Measurements from ENCODE around the gene GAS2L1. TPM values are rescaled to one million over a fixed set of nuclear protein-coding genes. Genes with fewer than 3 reads are reported as not detected.

GAS2L1 gene
- total RNA-seq, result under 1 TPM in 1 of 2 donors, not detected in 1; 0.43 TPM

GRCh38 chr22:29306175-29306834, at the start of gene GAS2L1:
Gene GAS2L1, plus strand, starts transcription at chr22:29306650. Its CDS starts 1,456 bp downstream, at chr22:29308106.
- Mint-ChIP-seq H3K27ac (no peak within 1 kb of the TSS), H3K27me3 (peaks cover 9 to 11% of the 10 kb centered on the region in 2 donors), H3K4me3 (peak within 1 kb of the TSS; percentile 72), H3K9me3 (no peaks in the 10 kb centered on the region), H3K36me3 (no peaks in the 10 kb centered on the region), H3K4me1 (ENCODE audit: low read depth in 2 of 2) (peaks cover 0 to 21% of the 10 kb centered on the region in 2 donors)
- no peak for DNase-seq (ENCODE audit: low spot score)
- peak; percentile 46 to 47 for ATAC-seq

DNA sequence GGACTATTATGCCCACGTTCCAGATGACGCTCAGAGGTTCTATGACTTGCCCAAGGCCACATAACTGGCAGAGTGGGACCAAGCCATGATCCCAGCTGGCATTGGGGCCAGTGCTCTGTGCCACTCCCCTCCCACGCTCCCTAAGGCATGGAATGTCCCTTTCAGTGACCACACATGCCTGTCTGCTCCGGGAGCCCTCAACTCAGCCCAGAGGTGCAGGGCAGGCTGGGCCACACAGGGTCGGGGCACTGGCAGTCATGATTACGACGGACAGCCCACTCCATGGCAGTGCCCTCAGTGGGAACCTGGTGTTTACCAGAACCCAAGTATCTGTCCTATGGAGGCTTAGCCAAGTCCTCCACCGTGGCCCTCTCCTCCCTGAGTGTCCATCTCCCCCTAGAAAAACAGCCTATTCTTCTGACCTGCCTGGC, 48.7 kb upstream of the GAS2L1 start:
- DNase-seq (ENCODE audit: low spot score), result no peak
- Mint-ChIP-seq H3K36me3 (no peaks in the 10 kb centered on the region), H3K4me1 (ENCODE audit: low read depth in 2 of 2) (peaks cover 0 to 2% of the 10 kb centered on the region in 2 donors), H3K27me3 (no peaks in the 10 kb centered on the region), H3K4me3 (no peak overlapping the region), H3K27ac (no peak overlapping the region), H3K9me3 (no peaks in the 10 kb centered on the region)
- ATAC-seq, result no peak

DNA sequence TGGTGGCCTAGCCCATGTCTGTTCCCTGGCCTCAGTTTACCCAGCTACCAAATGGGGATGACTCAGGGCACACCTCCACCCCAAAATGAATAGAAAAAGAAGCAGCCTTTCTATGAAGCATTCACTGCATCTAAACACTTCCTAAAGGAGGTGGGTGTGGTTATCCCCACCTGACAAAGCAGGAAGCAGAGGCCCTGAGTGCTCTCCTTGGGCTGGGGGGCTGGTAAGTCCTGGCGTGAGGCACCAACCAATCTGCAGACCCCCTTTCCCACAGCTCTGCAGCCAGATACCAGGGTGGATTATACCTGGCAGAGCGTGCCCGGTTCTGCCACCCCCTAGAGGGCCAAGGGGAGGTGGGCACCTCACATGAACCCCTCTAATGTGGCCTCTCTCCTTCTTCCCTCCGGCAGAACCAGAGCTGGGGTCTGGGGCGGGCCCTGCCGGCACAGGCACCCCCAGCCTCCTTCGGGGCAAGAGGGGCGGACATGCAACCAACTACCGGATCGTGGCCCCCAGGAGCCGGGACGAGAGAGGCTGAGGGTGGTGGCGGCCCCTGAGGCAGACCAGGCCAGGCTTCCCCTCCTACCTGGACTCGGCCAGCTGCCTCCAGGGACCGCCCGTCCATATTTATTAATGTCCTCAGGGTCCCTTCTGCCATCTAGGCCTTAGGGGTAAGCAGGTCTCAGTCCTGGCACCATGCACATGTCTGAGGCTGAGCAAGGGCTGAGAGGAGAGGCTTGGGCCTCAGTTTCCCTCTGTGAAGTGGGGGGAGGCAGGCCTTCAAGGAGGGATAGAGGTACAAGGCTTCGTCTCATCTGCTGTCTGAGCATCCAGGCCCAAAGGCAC, 47.8 kb upstream of the GAS2L1 start:
- Mint-ChIP-seq H3K4me3 (no peak overlapping the region), H3K9me3 (no peaks in the 10 kb centered on the region), H3K4me1 (ENCODE audit: low read depth in 2 of 2) (peaks cover 0 to 2% of the 10 kb centered on the region in 2 donors), H3K36me3 (no peaks in the 10 kb centered on the region), H3K27me3 (no peaks in the 10 kb centered on the region), H3K27ac (no peak overlapping the region)
- DNase-seq (ENCODE audit: low spot score) (no peak), ATAC-seq (no peak)

DNA sequence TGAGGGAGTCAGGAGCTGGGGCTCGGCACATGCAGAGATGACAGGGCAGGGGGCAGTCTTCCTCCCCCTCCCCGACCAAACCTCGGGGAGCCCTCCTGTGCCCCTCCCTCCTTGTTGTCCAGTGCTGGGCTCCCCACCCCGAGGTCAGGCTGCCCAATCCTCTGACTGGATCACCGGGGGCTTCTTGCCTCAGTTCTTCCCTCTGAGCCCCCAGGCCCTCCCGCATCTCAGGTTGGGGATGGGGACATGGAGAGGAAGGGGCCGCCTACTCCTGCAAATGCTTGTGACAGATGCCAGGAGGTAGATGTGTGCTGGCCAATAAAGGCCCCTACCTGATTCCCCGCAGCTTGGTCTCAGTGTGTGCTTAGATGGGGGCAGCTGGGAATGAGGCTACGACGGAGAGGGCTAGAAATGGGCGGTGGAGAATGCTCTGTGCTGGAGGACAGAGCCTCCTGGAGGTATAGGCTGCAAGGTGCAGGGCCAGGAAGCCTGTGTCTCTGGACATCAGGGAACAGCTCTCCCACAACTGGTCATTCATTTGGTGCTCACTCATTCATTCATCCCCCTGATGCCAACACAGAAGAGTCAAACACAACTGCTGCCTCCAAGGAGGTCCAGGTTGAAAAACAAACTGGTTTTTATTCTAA, 47.1 kb upstream of the GAS2L1 start:
- H3K9me3 Mint-ChIP-seq, result no peaks in the 10 kb centered on the region
- no peak overlapping the region for H3K27ac Mint-ChIP-seq
- H3K27me3 Mint-ChIP-seq, result no peaks in the 10 kb centered on the region
- ATAC-seq, result no peak
- H3K36me3 Mint-ChIP-seq, result no peaks in the 10 kb centered on the region
- H3K4me3 Mint-ChIP-seq, result no peak overlapping the region
- peaks cover 0 to 2% of the 10 kb centered on the region in 2 donors for H3K4me1 Mint-ChIP-seq (ENCODE audit: low read depth in 2 of 2)
- DNase-seq (ENCODE audit: low spot score), result no peak

DNA sequence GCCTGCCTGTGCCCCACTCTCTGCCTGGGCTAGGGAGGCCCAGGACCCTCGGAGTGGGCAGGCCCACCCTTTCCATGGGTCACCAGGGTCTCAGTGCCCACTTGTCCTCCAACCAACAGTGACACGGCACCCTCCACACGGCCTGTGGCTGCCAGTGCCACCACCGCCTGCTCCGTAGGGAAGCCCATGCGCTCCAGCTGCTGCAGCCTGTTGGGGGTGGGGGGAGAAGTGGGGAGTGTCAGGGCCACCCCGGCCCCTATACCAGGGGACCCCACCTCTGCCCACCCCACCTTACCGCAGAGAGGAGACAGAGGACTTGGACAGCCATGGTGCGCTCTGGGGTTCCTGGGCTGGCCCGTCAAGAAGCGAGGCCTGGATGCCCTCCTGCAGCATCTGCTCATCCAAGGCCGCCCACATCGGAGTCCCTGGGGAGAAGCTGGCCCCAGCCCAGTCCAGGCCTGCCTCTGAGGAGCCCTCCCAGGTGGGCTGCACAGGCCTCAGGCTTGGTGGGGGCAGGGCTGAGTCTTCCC, 46.4 kb upstream of the GAS2L1 start:
- H3K4me1 Mint-ChIP-seq (ENCODE audit: low read depth in 2 of 2), result peaks cover 0 to 2% of the 10 kb centered on the region in 2 donors
- no peak overlapping the region for H3K4me3 Mint-ChIP-seq
- no peaks in the 10 kb centered on the region for H3K27me3 Mint-ChIP-seq
- H3K27ac Mint-ChIP-seq, result no peak overlapping the region
- no peaks in the 10 kb centered on the region for H3K36me3 Mint-ChIP-seq
- no peak for DNase-seq (ENCODE audit: low spot score)
- peak in 1 of 2 donors; percentile 10 for ATAC-seq
- no peaks in the 10 kb centered on the region for H3K9me3 Mint-ChIP-seq

- DNase-seq (ENCODE audit: low spot score), result no peak
- H3K36me3 Mint-ChIP-seq, result no peaks in the 10 kb centered on the region
- H3K27ac Mint-ChIP-seq, result no peak overlapping the region
- H3K27me3 Mint-ChIP-seq, result no peaks in the 10 kb centered on the region
- H3K4me3 Mint-ChIP-seq, result no peak overlapping the region
- peak in 1 of 2 donors; percentile 7 for ATAC-seq
- H3K4me1 Mint-ChIP-seq (ENCODE audit: low read depth in 2 of 2), result peaks cover 0 to 2% of the 10 kb centered on the region in 2 donors
- H3K9me3 Mint-ChIP-seq, result no peaks in the 10 kb centered on the region
Measured at GRCh38 chr22:29260601-29261315, 45.7 kb upstream of the GAS2L1 start.

GRCh38 chr22:29263791-29264276, 42.6 kb upstream of the GAS2L1 start:
- H3K27ac Mint-ChIP-seq, result no peak overlapping the region

DNA sequence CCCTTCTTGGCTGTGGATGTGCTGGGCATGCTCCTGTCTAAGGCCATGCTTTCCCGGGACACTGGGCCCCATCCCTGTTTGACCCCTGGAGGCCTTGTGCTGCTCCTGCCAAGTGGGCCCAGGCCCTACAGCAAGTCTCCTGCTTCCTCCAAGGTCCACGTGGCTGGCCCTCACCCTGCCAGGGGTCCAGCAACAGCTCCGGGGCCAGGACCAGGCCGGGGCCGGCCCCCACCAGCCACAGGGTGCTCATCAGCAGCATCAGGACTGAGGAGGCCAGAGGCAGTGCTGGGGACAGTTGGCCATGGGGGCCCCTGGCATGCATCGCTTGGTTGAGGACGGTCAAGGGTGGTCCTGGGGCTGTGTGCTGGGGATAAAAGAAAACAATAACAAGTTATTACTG, 41.1 kb upstream of the GAS2L1 start:
- peaks cover 15% of the 10 kb centered on the region for H3K36me3 Mint-ChIP-seq
- peaks cover 27% of the 10 kb centered on the region in 2 donors for H3K4me1 Mint-ChIP-seq (ENCODE audit: low read depth in 2 of 2)
- no peak for DNase-seq (ENCODE audit: low spot score)
- ATAC-seq, result no peak
- H3K4me3 Mint-ChIP-seq, result no peak overlapping the region
- H3K27me3 Mint-ChIP-seq, result no peaks in the 10 kb centered on the region
- H3K9me3 Mint-ChIP-seq, result no peaks in the 10 kb centered on the region
- no peak overlapping the region for H3K27ac Mint-ChIP-seq

More at GRCh38 chr22:29263791-29264276, 42.6 kb upstream of the GAS2L1 start:
- DNase-seq (ENCODE audit: low spot score) (no peak), ATAC-seq (no peak)
- H3K9me3 Mint-ChIP-seq, result no peaks in the 10 kb centered on the region
- peaks cover 15% of the 10 kb centered on the region in 2 donors for H3K4me1 Mint-ChIP-seq (ENCODE audit: low read depth in 2 of 2)
- H3K27me3 Mint-ChIP-seq, result no peaks in the 10 kb centered on the region
- no peak overlapping the region for H3K4me3 Mint-ChIP-seq
- H3K36me3 Mint-ChIP-seq, result peaks cover 8% of the 10 kb centered on the region

DNA sequence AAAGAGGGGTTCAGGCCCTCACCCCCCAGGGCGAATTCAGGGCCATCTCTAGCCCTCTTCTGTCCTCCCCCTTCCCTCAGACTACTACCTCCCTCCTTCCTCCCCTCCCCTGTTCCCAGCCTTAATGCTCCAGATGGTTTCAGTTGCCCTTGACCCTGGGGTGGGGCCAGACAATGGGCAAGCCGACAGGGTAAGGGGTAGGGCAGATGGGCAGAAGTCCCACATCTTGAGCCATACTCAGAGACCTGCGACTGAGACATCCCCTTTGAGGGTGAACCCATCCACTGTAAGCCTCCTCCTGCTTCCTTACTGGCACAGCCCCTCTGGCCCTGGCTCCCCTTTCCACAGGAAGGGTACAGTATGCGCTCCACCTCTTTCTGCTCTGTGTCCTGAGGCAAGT, 40.5 kb upstream of the GAS2L1 start:
- Mint-ChIP-seq H3K27ac (peak overlapping the region; percentile 98 to 100), H3K4me1 (ENCODE audit: low read depth in 2 of 2) (peaks cover 33 to 34% of the 10 kb centered on the region in 2 donors)
- ATAC-seq, result no peak

DNA sequence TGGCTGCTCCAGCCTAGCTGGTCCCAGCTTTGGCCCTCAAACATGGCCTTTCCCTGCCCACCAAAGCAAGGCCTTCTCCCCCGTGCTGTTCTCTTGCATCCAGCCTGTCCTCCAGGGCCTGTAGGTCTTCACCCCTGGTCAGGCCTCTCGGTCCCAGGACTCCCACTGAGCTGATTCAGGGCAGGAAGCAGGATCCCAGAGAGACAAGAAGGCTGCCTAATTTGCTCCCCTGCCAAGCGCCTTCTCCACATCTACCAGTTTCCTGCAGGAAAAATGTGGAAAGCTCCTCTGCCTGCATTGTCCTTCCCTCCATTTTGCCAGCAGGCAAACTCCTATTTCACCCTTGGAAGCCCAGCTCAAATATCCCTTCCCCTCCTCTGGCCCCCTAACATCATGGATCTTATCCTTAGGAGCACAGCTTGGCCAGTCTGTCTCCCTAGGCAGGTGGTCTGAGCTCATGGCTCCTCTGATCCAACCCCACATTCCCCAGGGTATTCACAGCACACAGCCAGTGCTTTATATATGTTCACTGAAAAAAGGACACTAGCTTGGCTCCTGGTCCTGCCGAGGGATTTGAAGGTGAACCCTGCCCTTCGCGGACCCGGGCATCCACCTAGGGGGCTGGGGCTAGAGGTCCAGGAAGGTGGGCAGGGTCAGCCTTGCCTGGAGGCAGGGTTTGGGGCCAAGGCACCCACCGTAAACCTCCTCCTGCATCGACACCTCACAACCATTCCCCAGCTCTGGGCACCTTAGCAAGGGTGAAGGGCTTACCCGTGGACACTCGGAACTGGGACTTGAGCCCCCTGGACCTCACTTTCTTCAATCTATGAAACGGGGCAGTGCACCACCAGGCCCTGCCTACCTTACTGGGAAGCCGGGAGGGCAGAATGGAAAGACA, 39.6 kb upstream of the GAS2L1 start:
- Mint-ChIP-seq H3K4me3 (peak overlapping the region; percentile 99), H3K9me3 (no peaks in the 10 kb centered on the region), H3K36me3 (peaks cover 25% of the 10 kb centered on the region), H3K27me3 (no peaks in the 10 kb centered on the region), H3K4me1 (ENCODE audit: low read depth in 2 of 2) (peaks cover 39 to 42% of the 10 kb centered on the region in 2 donors), H3K27ac (peak overlapping the region; percentile 98 to 100)
- ATAC-seq (no peak), DNase-seq (ENCODE audit: low spot score) (no peak)

More for the DNA sequence above, 40.5 kb upstream of the GAS2L1 start:
- H3K27me3 Mint-ChIP-seq, result no peaks in the 10 kb centered on the region
- H3K36me3 Mint-ChIP-seq, result peaks cover 20% of the 10 kb centered on the region
- DNase-seq (ENCODE audit: low spot score), result no peak
- peak overlapping the region; percentile 99 for H3K4me3 Mint-ChIP-seq
- H3K9me3 Mint-ChIP-seq, result no peaks in the 10 kb centered on the region

DNA sequence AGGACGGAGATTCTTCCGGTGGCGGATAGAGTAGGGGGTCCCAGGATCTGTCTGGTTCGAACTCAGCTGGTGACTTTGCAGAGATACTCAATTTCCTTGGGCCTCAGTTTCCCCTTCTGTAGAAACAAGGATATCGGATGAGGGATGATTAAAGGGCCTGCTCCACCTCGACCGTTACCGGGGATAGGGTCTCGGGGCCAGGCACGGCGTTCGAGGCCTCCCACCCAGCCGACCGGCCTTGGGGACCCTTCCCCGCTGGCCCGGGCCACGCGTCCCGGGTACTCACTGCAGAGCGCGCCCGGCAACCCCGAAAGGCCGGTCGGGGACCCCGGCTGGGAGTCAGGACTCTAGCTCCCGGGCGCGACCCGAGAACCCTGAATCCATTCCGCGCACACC, 39.0 kb upstream of the GAS2L1 start:
- H3K4me3 Mint-ChIP-seq, result peak overlapping the region; percentile 99
- peaks cover 44 to 48% of the 10 kb centered on the region in 2 donors for H3K4me1 Mint-ChIP-seq (ENCODE audit: low read depth in 2 of 2)
- DNase-seq (ENCODE audit: low spot score) (no peak), ATAC-seq (no peak)
- no peaks in the 10 kb centered on the region for H3K9me3 Mint-ChIP-seq
- no peaks in the 10 kb centered on the region for H3K27me3 Mint-ChIP-seq
- peaks cover 31% of the 10 kb centered on the region for H3K36me3 Mint-ChIP-seq
- peak overlapping the region; percentile 98 to 100 for H3K27ac Mint-ChIP-seq

DNA sequence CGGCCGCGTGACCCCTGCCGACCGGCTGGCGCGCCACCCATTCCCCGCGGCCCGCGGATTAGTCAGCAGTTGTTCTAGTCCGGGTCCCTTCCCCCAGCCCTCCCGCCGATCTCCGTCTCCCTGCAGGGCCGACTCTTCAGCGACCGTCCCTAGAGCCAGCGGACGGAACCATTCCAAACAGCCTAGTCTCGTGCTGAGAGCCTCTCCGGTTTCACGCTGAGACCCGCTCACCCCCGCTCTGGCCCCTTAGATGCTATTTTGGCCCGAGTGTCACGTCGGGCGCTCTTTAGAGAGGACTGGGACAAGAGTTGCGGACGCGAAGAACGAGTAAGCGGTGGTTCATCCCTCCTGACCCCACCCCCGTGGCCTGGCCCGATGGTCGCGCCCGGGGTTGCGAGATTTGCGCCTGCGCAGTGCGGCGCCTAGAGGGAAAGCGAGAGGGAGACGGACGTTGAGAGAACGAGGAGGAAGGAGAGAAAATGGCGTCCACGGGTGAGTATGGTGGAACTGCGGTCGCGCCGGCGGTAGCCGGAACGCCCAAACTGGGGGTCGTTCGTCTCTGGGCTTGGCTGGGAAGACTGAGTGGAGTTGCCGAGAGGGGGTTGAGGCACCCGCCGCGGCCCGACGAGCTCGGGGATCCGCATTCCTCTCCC, 38.5 kb upstream of the GAS2L1 start, which contains the start of the genes EWSR1 and RHBDD3:
Gene EWSR1 (plus strand): TSS at position 411 of the 653 bp plus-strand sequence. CDS start 69 bp downstream, at position 480.
Gene RHBDD3 (minus strand): TSS at position 124 of the 653 bp plus-strand sequence. CDS start 2,355 bp downstream, outside the sequence.
- ATAC-seq (peak; percentile 95 to 96), DNase-seq (ENCODE audit: low spot score) (peak; percentile 96)
- peak within 1 kb of the TSS; percentile 98 to 100 for H3K27ac Mint-ChIP-seq
- no peaks in the 10 kb centered on the region for H3K9me3 Mint-ChIP-seq
- peaks cover 35% of the 10 kb centered on the region for H3K36me3 Mint-ChIP-seq
- H3K4me1 Mint-ChIP-seq (ENCODE audit: low read depth in 2 of 2), result peaks cover 44 to 51% of the 10 kb centered on the region in 2 donors
- no peaks in the 10 kb centered on the region for H3K27me3 Mint-ChIP-seq
- peak within 1 kb of the TSS; percentile 99 for H3K4me3 Mint-ChIP-seq

Measured in natural killer cell treated with Interleukin-12 subunit alpha and Interleukin-12 subunit beta and Interleukin-15 and Interleukin-18, amount 100 ng/mL, for 72 hours (primary cell).